ENCODE data around the gene FAM210A. TPM values are rescaled to one million over a fixed set of nuclear protein-coding genes. Genes with fewer than 3 reads are reported as not detected.
"Not testable (repeated sequence)": the region's sequence is repeated elsewhere in the genome, so short reads cannot be mapped to it uniquely, and the experiment has no call there.

Gene FAM210A, protein sequence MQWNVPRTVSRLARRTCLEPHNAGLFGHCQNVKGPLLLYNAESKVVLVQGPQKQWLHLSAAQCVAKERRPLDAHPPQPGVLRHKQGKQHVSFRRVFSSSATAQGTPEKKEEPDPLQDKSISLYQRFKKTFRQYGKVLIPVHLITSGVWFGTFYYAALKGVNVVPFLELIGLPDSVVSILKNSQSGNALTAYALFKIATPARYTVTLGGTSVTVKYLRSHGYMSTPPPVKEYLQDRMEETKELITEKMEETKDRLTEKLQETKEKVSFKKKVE
- 37.2 and 42.3 TPM in 2 replicates for total RNA-seq

GRCh38 chr18:13726232-13726971, at the start of gene FAM210A, which contains the start of gene RNMT:
Gene FAM210A (minus strand): TSS chr18:13726558. CDS start chr18:13682077, 44,481 bp downstream.
Gene RNMT (plus strand): TSS chr18:13726673. CDS start chr18:13731518, 4,845 bp downstream.
- no peaks in the 10 kb centered on the region for H3K27me3 Mint-ChIP-seq
- H3K9me3 Mint-ChIP-seq = no peaks in the 10 kb centered on the region
- H3K36me3 Mint-ChIP-seq (ENCODE audit: low read depth) = peaks cover 36% of the 10 kb centered on the region
- H3K4me3 Mint-ChIP-seq = peak within 1 kb of the TSS; percentile 85
- intact Hi-C loops (cut with micrococcal nuclease) = loop anchor here (1.0 to 10.0 kb wide), 6 partner anchors 52 to 1022 kb away; partner anchors contain the start of genes CEP192, CEP76 and PSMG2
- peak within 1 kb of the TSS; percentile 83 for H3K27ac Mint-ChIP-seq
- peaks cover 57% of the 10 kb centered on the region for H3K4me1 Mint-ChIP-seq
- peak; percentile 99 for DNase-seq

DNA sequence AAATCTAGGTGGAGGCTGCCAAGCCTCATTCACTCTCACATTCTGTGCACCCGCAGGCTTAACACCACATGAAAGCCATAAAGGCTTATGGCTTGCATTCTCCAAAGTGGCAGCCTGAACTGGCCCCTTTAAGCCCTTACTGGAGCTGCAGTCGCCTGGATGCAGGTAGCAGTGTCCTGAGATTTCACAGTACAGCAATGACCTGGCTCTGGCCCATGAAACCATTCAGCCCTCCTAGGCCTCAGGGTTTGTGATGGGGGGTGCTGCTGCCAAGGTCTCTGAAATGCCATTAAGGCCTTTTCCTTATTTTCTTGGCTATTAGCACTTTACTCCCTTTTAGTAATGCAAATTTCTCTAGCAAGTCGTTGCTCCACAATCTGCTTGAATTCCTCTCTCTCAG, 48.7 kb upstream of the FAM210A start:
- Mint-ChIP-seq H3K27ac (no peak overlapping the region), H3K4me1 (no peaks in the 10 kb centered on the region), H3K9me3 (peaks cover 7% of the 10 kb centered on the region)

DNA sequence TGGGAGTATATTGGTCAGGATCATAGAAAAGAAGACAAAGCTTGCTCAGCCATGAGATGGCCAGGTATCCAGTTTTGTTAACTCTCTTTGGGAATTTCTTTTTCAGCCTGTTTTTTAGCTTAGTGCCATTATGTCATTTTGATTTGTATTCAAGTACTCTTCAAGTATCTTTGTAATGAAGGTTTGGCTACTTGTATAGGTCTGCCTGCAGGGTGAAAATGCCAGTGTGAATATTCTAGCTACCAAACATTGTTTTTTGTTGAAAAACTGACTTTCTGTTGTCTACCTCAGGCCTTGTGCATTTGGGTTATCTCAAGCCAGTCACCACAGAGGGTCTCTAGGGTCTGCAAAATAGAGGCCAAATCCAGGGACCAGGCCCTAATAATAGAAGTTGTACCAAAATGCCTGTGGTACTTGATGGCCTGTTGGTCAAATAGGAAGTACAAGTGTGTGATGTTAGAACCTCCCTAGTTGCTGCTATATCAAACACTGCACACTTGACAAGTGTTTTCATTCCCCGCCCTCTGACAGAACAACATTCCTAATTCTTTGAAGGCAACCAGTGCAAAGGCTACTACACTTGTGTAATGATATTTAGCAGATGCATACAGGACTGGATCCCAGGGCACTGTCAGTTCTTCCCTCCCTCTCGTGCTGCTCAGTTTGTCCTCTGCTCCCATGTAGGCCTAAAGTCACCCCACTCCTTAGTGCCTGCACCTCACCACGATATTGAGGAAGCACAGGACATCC, 36.5 kb upstream of the FAM210A start:
- H3K27ac Mint-ChIP-seq = no peak overlapping the region
- H3K4me1 Mint-ChIP-seq = no peaks in the 10 kb centered on the region
- intact Hi-C loops (cut with micrococcal nuclease) = no loop called here
- peaks cover 15% of the 10 kb centered on the region for H3K9me3 Mint-ChIP-seq
- H3K36me3 Mint-ChIP-seq (ENCODE audit: low read depth) = peaks cover 56% of the 10 kb centered on the region
- DNase-seq = no peak
- H3K27me3 Mint-ChIP-seq = peaks cover 6% of the 10 kb centered on the region
- H3K4me3 Mint-ChIP-seq = no peak overlapping the region

More for the DNA sequence above, 48.7 kb upstream of the FAM210A start:
- Mint-ChIP-seq H3K27me3 (peaks cover 14% of the 10 kb centered on the region), H3K36me3 (ENCODE audit: low read depth) (no peaks in the 10 kb centered on the region), H3K4me3 (no peak overlapping the region)
- DNase-seq = no peak
- intact Hi-C loops (cut with micrococcal nuclease) = no loop called here

DNA sequence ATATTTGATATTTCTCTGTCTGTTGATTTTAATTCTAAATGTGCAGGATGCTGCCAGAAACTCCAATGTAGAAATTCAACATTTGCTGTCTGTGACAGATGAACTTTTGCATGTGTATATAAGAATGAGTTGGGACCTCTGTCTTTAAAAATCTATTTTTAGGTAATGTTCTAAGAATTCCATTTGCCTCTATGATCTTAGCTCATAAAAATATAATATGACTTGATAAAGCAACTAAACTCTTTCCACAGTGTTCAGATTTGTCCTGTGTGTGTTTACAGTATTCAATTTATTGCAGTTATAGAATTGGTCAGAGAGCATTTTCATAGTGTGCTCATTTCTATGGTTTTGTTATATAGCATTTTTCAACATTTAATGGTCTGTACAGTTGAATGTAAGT, 33.7 kb upstream of the FAM210A start:
- intact Hi-C loops (cut with micrococcal nuclease) = no loop called here
- Mint-ChIP-seq H3K27me3 (no peaks in the 10 kb centered on the region), H3K4me3 (no peak overlapping the region), H3K4me1 (no peaks in the 10 kb centered on the region), H3K9me3 (peaks cover 4% of the 10 kb centered on the region), H3K36me3 (ENCODE audit: low read depth) (peaks cover 77% of the 10 kb centered on the region), H3K27ac (no peak overlapping the region)
- DNase-seq = no peak

DNA sequence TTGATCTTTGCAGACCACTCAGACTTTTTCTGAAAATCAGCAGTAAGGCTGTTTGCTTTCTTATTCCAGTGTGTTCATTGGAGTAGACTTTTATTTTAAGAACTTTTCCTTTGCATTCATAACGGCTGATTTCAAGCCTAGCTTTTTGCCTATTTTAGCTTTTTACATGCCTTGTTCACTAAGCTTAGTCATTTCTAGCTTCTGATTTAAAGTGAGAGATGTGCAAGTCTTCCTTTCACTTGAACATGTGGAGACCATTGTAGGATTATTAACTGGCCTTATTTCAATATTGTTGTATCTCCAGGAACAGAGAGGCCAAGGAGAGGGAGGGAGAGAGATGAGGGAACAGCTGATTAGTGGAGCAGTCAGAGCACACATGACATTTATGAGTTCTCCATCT, 32.3 kb upstream of the FAM210A start:
- no peak for DNase-seq
- no peaks in the 10 kb centered on the region for H3K4me1 Mint-ChIP-seq
- H3K27me3 Mint-ChIP-seq = no peaks in the 10 kb centered on the region
- H3K9me3 Mint-ChIP-seq = no peaks in the 10 kb centered on the region
- intact Hi-C loops (cut with micrococcal nuclease) = no loop called here
- peaks cover 77% of the 10 kb centered on the region for H3K36me3 Mint-ChIP-seq (ENCODE audit: low read depth)
- no peak overlapping the region for H3K27ac Mint-ChIP-seq
- no peak overlapping the region for H3K4me3 Mint-ChIP-seq

DNA sequence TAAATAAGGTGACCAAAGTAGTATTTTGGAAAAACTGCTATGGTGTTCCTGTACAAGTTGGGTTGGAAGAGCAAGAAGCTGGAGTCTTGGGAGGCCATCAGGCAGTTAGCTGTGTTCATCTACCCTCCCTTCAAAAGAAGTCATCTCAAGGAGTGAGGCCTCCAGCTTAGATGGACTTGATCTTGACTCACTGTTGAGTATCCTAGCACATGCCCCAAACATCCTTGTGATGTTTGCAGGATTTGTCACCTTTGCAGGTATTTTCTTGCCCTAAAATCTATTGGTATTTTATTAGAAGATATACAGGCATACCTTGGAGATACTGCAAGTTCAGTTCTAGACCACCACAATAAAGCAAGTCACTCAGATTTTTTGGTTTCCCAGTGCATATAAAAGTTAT, 30.3 kb upstream of the FAM210A start:
- Mint-ChIP-seq H3K27me3 (no peaks in the 10 kb centered on the region), H3K4me1 (no peaks in the 10 kb centered on the region), H3K4me3 (no peak overlapping the region), H3K9me3 (no peaks in the 10 kb centered on the region), H3K27ac (no peak overlapping the region), H3K36me3 (ENCODE audit: low read depth) (peaks cover 72% of the 10 kb centered on the region)
- intact Hi-C loops (cut with micrococcal nuclease) = no loop called here
- DNase-seq = no peak

GRCh38 chr18:13756261-13756660, 29.9 kb upstream of the FAM210A start:
- intact Hi-C loops (cut with micrococcal nuclease) = no loop called here
- Mint-ChIP-seq H3K27ac (no peak overlapping the region), H3K4me3 (no peak overlapping the region), H3K4me1 (no peaks in the 10 kb centered on the region), H3K9me3 (no peaks in the 10 kb centered on the region), H3K27me3 (no peaks in the 10 kb centered on the region), H3K36me3 (ENCODE audit: low read depth) (peaks cover 74% of the 10 kb centered on the region)
- DNase-seq = no peak

DNA sequence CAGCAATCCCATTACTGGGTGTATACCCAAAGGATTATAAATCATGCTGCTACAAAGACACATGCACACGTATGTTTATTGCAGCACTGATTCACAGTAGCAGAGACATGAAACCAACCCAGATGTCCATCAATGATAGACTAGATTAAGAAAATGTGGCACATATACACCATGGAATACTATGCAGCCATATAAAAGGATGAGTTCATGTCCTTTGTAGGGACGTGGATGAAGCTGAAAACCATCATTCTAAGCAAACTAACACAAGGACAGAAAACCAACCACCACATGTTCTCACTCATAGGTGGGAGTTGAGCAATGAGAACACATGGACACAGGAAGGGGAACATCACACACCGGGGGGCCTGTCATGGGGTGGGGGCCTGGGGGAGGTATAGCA, 25.2 kb upstream of the FAM210A start:
- H3K27me3 Mint-ChIP-seq; H3K9me3 Mint-ChIP-seq; H3K4me1 Mint-ChIP-seq; H3K4me3 Mint-ChIP-seq; DNase-seq; intact Hi-C loops (cut with micrococcal nuclease); H3K27ac Mint-ChIP-seq: not testable (repeated sequence)
- peaks cover 79% of the 10 kb centered on the region for H3K36me3 Mint-ChIP-seq (ENCODE audit: low read depth)

- no peak overlapping the region for H3K4me3 Mint-ChIP-seq
- H3K4me1 Mint-ChIP-seq = peaks cover 2% of the 10 kb centered on the region
- H3K9me3 Mint-ChIP-seq = no peaks in the 10 kb centered on the region
- intact Hi-C loops (cut with micrococcal nuclease) = no loop called here
- DNase-seq = no peak
- peaks cover 76% of the 10 kb centered on the region for H3K36me3 Mint-ChIP-seq (ENCODE audit: low read depth)
- no peaks in the 10 kb centered on the region for H3K27me3 Mint-ChIP-seq
- no peak overlapping the region for H3K27ac Mint-ChIP-seq
Observed at GRCh38 chr18:13746633-13747032, 20.3 kb upstream of the FAM210A start.

DNA sequence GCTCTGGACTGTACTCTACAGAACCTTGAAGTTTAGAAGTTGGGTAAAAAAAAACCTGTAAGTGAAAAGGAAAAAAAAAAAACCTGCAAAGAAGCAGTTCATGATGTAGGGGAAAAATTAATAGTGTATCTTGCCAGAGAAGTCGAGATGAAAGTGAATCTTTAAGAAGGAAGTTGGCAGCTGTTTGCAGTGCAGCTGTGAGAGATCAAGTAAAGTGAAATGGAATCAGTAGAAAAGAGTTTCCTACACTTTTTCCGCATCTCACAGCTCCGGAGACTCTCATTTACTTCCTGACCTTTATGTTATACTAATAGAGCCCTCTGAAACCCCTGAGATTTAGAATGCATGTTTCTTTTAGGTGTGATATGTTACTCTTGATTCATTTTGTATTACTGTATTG, 19.3 kb upstream of the FAM210A start:
- DNase-seq = no peak
- intact Hi-C loops (cut with micrococcal nuclease) = no loop called here
- Mint-ChIP-seq H3K27me3 (no peaks in the 10 kb centered on the region), H3K4me1 (peaks cover 4% of the 10 kb centered on the region), H3K9me3 (no peaks in the 10 kb centered on the region), H3K4me3 (no peak overlapping the region), H3K36me3 (ENCODE audit: low read depth) (peaks cover 77% of the 10 kb centered on the region), H3K27ac (no peak overlapping the region)

DNA sequence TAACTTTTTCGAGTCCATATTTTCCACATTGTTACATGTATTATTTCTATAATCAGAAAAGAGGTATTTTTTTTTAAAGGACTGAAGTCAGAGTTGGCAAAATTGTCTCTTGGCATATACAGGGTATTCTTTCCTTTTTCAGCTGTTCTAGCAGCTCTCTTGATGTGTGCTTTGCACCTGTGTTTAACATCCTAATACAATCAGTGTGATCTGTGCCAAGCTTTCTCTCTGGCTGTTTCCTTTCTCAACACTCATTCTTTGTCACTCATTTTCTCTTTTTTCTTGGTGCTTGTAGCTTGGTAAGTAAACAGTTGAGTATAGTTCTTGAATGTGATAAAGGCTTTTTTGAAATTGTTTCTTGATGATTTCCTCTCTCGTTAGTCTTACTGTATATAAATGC, 9.3 kb upstream of the FAM210A start:
- no peak overlapping the region for H3K27ac Mint-ChIP-seq
- intact Hi-C loops (cut with micrococcal nuclease) = no loop called here
- H3K9me3 Mint-ChIP-seq = no peaks in the 10 kb centered on the region
- no peak for DNase-seq
- H3K36me3 Mint-ChIP-seq (ENCODE audit: low read depth) = peaks cover 57% of the 10 kb centered on the region
- H3K27me3 Mint-ChIP-seq = no peaks in the 10 kb centered on the region
- peaks cover 7% of the 10 kb centered on the region for H3K4me1 Mint-ChIP-seq
- no peak overlapping the region for H3K4me3 Mint-ChIP-seq

GRCh38 chr18:13730481-13730880, 4.1 kb upstream of the FAM210A start:
- Mint-ChIP-seq H3K9me3 (no peaks in the 10 kb centered on the region), H3K36me3 (ENCODE audit: low read depth) (peaks cover 46% of the 10 kb centered on the region), H3K27me3 (no peaks in the 10 kb centered on the region), H3K4me1 (peaks cover 33% of the 10 kb centered on the region), H3K4me3 (no peak overlapping the region), H3K27ac (no peak overlapping the region)
- DNase-seq = no peak
- intact Hi-C loops (cut with micrococcal nuclease) = no loop called here

GRCh38 chr18:13726972-13727331, 594 bp upstream of the FAM210A start:
- peaks cover 59% of the 10 kb centered on the region for H3K4me1 Mint-ChIP-seq
- intact Hi-C loops (cut with micrococcal nuclease) = loop anchor here (1.0 to 10.0 kb wide), 6 partner anchors 52 to 1022 kb away; partner anchors contain the start of genes CEP192, CEP76 and PSMG2
- peak overlapping the region; percentile 83 for H3K27ac Mint-ChIP-seq
- DNase-seq = peak; percentile 81
- H3K4me3 Mint-ChIP-seq = peak overlapping the region; percentile 85
- peaks cover 39% of the 10 kb centered on the region for H3K36me3 Mint-ChIP-seq (ENCODE audit: low read depth)
- H3K9me3 Mint-ChIP-seq = no peaks in the 10 kb centered on the region
- H3K27me3 Mint-ChIP-seq = no peaks in the 10 kb centered on the region

All from activated CD4-positive, alpha-beta T cell treated with anti-CD3 and anti-CD28 coated beads, Interleukin-2, amount 10 ng/mL, durations not matched to agents 24 days and 14 days (primary cell).